Measurements from ENCODE around the gene ZNF12. TPM values are rescaled to one million over a fixed set of nuclear protein-coding genes. Genes with fewer than 3 reads are reported as not detected.

The ZNF12 gene
- total RNA-seq, 1 donor from 2014 or later: 21.1 TPM

GRCh38 chr7:6701860-6702259, 4.9 kb downstream of the ZNF12 start:
- FAIRE-seq: no peak
- peaks cover 87% of the 10 kb centered on the region for H3K79me2 ChIP-seq (ENCODE audit: insufficient read depth, low read length)
- H3K27ac ChIP-seq (ENCODE audit: low read depth, low read length): no peak overlapping the region

GRCh38 chr7:6700793-6701192, 6.0 kb downstream of the ZNF12 start:
- H3K4me1 ChIP-seq (ENCODE audit: insufficient read depth, low read length): peaks cover 2% of the 10 kb centered on the region
- H3K27me3 ChIP-seq (ENCODE audit: insufficient read depth, low read length): no peaks in the 10 kb centered on the region
- peaks cover 70% of the 10 kb centered on the region for H3K36me3 ChIP-seq (ENCODE audit: insufficient read depth, low read length)
- Mint-ChIP-seq H3K9me3 (ENCODE audit: unreplicated experiment) (peaks cover 52% of the 10 kb centered on the region), H3K36me3 (ENCODE audit: low read depth, unreplicated experiment) (peaks cover 59% of the 10 kb centered on the region), H3K27me3 (ENCODE audit: low read depth, unreplicated experiment) (no peaks in the 10 kb centered on the region), H3K4me1 (ENCODE audit: low read depth, unreplicated experiment) (peaks cover 13% of the 10 kb centered on the region), H3K27ac (ENCODE audit: unreplicated experiment) (no peak overlapping the region), H3K4me3 (ENCODE audit: unreplicated experiment) (no peak overlapping the region)
- no peak overlapping the region for H3K4me3 ChIP-seq (ENCODE audit: insufficient read depth, low read depth, low read length)
- H3K79me2 ChIP-seq (ENCODE audit: insufficient read depth, low read length): peaks cover 84% of the 10 kb centered on the region
- no peak overlapping the region for H3K27ac ChIP-seq (ENCODE audit: low read depth, low read length)
- FAIRE-seq: no peak
- H2AFZ ChIP-seq (ENCODE audit: low read depth, low read length): no peak overlapping the region
- no peak for TF ChIP-seq CTCF (IDR thresholded peaks at IDR 0.05; ENCODE audit: insufficient read depth, low read depth, low read length)
- no peak for TF ChIP-seq EZH2 (IDR thresholded peaks at IDR 0.05; ENCODE audit: insufficient read depth, low read length)
- H3K9ac ChIP-seq (ENCODE audit: low read length): no peak overlapping the region
- peaks cover 62% of the 10 kb centered on the region for H4K20me1 ChIP-seq (ENCODE audit: insufficient read depth, low read length)
- no peak for DNase-seq (ENCODE audit: low read depth)
- peaks cover 57% of the 10 kb centered on the region for H3K9me3 ChIP-seq (ENCODE audit: insufficient read depth, low read depth, low read length)
- H3K4me2 ChIP-seq (ENCODE audit: low read length): no peak overlapping the region

More at GRCh38 chr7:6701860-6702259, 4.9 kb downstream of the ZNF12 start:
- H3K27ac Mint-ChIP-seq (ENCODE audit: unreplicated experiment): no peak overlapping the region
- H3K27me3 ChIP-seq (ENCODE audit: insufficient read depth, low read length): no peaks in the 10 kb centered on the region
- no peak overlapping the region for H3K4me3 ChIP-seq (ENCODE audit: insufficient read depth, low read depth, low read length)
- TF ChIP-seq CTCF (IDR thresholded peaks at IDR 0.05; ENCODE audit: insufficient read depth, low read depth, low read length): no peak
- TF ChIP-seq EZH2 (IDR thresholded peaks at IDR 0.05; ENCODE audit: insufficient read depth, low read length): no peak
- H3K36me3 ChIP-seq (ENCODE audit: insufficient read depth, low read length): peaks cover 59% of the 10 kb centered on the region
- peaks cover 2% of the 10 kb centered on the region for H3K4me1 ChIP-seq (ENCODE audit: insufficient read depth, low read length)
- no peak overlapping the region for H3K4me3 Mint-ChIP-seq (ENCODE audit: unreplicated experiment)
- peaks cover 13% of the 10 kb centered on the region for H3K4me1 Mint-ChIP-seq (ENCODE audit: low read depth, unreplicated experiment)
- no peak overlapping the region for H2AFZ ChIP-seq (ENCODE audit: low read depth, low read length)
- peaks cover 47% of the 10 kb centered on the region for H3K9me3 ChIP-seq (ENCODE audit: insufficient read depth, low read depth, low read length)
- peaks cover 66% of the 10 kb centered on the region for H4K20me1 ChIP-seq (ENCODE audit: insufficient read depth, low read length)
- no peak overlapping the region for H3K4me2 ChIP-seq (ENCODE audit: low read length)
- H3K9me3 Mint-ChIP-seq (ENCODE audit: unreplicated experiment): peaks cover 52% of the 10 kb centered on the region
- no peak for DNase-seq (ENCODE audit: low read depth)
- H3K36me3 Mint-ChIP-seq (ENCODE audit: low read depth, unreplicated experiment): peaks cover 59% of the 10 kb centered on the region
- H3K9ac ChIP-seq (ENCODE audit: low read length): no peak overlapping the region
- no peaks in the 10 kb centered on the region for H3K27me3 Mint-ChIP-seq (ENCODE audit: low read depth, unreplicated experiment)

GRCh38 chr7:6691609-6692106, 15.1 kb downstream of the ZNF12 start:
- peaks cover 4% of the 10 kb centered on the region for H4K20me1 ChIP-seq (ENCODE audit: insufficient read depth, low read length)
- H3K4me1 ChIP-seq (ENCODE audit: insufficient read depth, low read length): no peaks in the 10 kb centered on the region
- no peak overlapping the region for H3K4me3 Mint-ChIP-seq (ENCODE audit: unreplicated experiment)
- H3K36me3 ChIP-seq (ENCODE audit: insufficient read depth, low read length): peaks cover 93% of the 10 kb centered on the region
- no peak overlapping the region for H3K9ac ChIP-seq (ENCODE audit: low read length)
- peaks cover 98% of the 10 kb centered on the region for H3K9me3 ChIP-seq (ENCODE audit: insufficient read depth, low read depth, low read length)
- H3K36me3 Mint-ChIP-seq (ENCODE audit: low read depth, unreplicated experiment): peaks cover 70% of the 10 kb centered on the region
- H3K27me3 ChIP-seq (ENCODE audit: insufficient read depth, low read length): no peaks in the 10 kb centered on the region
- DNase-seq (ENCODE audit: low read depth) (peak; percentile 40), FAIRE-seq (no peak)
- H3K4me2 ChIP-seq (ENCODE audit: low read length): no peak overlapping the region
- H3K4me1 Mint-ChIP-seq (ENCODE audit: low read depth, unreplicated experiment): no peaks in the 10 kb centered on the region
- H3K27me3 Mint-ChIP-seq (ENCODE audit: low read depth, unreplicated experiment): no peaks in the 10 kb centered on the region
- H3K4me3 ChIP-seq (ENCODE audit: insufficient read depth, low read depth, low read length): no peak overlapping the region
- H3K27ac Mint-ChIP-seq (ENCODE audit: unreplicated experiment): no peak overlapping the region
- TF ChIP-seq EZH2 (IDR thresholded peaks at IDR 0.05; ENCODE audit: insufficient read depth, low read length) (no peak), CTCF (IDR thresholded peaks at IDR 0.05; ENCODE audit: insufficient read depth, low read depth, low read length) (no peak)
- no peak overlapping the region for H3K27ac ChIP-seq (ENCODE audit: low read depth, low read length)
- peaks cover 7% of the 10 kb centered on the region for H3K79me2 ChIP-seq (ENCODE audit: insufficient read depth, low read length)
- H3K9me3 Mint-ChIP-seq (ENCODE audit: unreplicated experiment): peaks cover 75% of the 10 kb centered on the region
- H2AFZ ChIP-seq (ENCODE audit: low read depth, low read length): no peak overlapping the region
